CD4-positive, alpha-beta T cell treated with Interleukin-2 at 100 ng/mL for 4 hours (primary cell): ENCODE results near the gene PPIP5K1.

Source experiments
- DNase-seq: peaks from one replicate; pipeline ENCODE4 v3.0.0-alpha.2; 2020; ENCODE audit warnings: low spot score

The PPIP5K1 gene

DNA sequence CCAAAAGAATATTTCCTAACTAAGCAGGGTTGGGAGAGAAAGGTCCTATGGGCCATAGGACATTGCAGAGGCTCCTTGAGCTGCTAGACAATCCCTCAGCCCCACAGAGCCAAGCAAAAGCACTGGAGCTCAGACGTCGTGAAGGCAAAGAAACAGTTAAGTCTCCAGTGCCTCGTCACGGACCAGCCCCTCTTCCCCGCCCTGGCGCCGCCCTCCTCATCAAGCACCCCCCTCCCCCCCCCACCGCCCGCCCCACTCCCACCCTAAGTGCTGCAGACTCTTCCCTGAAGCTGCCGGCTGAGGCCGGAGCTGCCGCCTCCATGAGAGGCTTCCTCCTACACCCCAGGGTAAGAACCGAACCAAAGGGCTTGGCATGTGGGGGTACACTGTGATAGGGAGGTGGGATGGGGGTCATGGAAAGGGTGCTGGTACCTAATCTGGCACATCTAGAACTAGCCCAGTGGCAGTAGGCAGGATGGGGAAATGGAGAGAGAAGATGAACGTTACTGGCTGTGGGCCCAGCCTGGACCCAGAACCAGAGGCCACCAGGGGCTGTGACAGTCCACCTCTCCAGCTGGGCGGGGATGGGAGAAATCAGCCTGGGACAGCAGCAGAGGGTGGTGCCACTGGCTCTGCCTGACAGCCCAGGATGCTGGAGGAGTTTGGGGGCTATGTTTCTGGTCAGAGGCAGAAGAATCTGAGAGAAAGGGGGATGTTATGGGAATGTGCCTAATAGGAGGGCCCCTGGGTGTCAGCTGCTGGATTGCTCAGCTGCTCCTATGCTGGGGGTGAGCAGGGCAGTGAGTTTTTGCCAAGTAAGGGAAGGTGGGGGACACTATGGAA is 72.4 kb downstream of the PPIP5K1 start, which contains the start of gene MAP1A:
MAP1A (plus strand) TSS at position 255 of the 843 bp plus-strand sequence. CDS start 3,866 bp downstream, outside the sequence.
- no peak for DNase-seq

DNA sequence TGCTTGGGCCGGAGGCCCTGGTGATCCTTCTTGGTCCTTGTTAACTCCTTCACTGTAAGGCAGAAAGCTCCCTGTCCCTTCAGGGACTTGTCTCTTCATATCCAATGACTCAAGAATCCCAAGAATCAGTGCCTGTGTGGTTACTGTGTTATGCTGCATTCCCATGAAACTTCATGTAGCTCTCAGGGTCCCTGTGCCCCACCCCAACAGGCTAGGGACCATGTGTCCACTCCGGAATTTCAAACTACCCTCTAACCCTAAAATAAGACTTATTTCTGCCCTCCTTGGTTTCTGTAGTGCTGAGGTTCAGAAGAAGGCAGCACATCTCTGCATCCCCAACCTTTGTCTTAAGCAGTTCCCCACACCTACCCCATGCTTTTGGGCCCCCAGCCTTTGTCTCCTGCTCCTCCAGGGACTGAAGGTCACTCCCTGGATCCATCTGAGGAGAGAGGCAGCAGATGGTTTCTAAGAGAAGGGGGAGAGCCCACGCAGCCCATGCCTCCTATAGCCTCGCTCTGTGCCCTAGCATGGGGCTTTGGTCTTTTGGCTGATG is 73.1 kb downstream of the PPIP5K1 start:
- no peak for DNase-seq

DNA sequence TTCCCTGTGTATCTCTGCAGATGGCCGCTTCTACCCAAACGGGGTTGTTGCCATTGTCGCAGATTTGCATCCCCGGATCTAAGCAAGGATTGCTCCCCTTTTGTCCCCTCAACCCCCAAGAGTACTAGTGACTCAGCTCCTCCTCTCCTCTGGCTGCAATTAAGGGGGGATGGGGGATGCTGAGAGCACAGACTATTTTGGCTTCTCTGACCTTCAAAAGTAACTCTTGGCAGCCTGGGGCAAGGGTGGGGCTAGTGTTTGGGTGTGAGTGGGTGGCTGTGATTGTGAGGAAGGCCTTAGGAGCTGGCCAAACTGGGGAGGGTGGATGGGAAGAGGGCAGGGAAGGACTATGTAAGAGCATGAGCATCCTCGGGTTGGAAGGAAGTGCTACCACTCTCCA is 73.8 kb downstream of the PPIP5K1 start:
- no peak for DNase-seq

DNA sequence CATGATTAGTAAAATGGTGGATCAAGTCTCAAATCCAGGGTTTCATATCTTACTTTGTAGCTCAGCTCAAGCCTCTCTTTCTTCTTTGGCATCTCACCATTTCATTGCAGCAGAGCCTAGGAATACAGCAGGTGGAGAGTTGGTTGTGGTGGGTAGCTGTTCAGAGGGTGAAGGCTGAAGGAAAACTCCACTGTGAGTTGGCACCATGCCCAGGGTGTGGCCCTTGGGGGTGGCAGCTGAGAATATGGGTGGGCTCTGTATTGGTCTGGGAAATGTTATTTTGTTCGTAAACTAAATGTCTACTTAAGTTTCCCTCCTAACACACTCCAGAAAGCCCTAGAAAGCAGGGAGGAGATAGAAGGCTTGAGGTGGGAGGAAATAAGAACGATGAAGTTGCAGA is 74.3 kb downstream of the PPIP5K1 start:
- no peak for DNase-seq

DNA sequence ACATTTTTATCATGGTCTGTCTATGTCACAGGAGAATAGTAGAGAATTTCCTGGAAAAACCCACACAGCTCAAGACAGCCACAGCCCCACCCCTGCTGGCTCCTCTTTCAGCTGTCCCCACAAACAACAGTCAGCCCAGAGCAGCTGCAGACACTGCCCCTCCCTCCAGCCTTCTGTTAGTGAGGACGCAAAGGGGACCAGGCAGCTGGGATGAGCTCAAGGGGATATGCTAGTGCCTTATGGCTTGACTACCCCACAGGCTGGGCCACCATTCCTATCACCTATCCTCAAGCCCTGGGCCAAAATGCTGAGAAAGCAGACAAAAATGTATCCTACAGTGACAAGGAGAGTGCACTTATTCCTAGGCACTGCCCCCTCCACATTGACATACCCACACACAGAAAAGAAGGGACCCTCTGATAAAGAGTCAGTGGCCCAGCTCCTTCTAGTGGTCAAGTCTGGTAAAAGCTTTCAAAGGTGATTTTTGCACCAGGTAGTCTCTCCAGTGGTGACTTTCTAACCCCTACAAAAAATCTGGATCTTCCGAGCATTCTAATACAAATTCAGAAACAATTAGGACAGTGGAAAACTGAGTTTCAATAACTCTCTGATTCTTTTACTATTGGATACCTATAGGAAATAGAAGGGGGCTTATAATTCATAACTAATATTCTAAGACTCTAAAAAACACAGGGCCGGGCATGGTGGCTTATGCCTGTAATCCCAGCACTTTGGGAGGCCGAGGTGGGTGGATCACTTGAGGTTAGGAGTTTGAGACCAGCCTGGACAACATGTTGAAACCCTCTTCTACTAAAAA is 75.6 kb downstream of the PPIP5K1 start:
- DNase-seq, result peak; percentile 55

DNA sequence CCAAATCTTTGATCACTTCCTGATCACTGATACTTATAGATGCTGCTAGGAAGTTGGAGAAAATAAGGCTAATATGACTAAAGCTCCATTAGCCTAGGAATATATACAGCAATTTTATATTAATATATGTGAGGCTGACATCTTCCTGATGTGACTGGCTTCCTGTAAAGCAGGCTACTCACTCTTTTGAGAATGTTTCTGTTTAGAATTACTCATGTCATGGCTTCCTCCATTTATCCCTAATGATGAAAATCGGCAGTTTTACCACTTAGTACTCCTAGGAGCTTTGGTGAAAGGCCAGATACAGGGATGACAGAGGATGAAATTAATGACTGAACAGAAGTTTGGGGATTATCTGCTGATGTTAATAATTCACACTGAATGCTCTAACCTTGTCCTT is 76.5 kb downstream of the PPIP5K1 start:
- DNase-seq, result no peak

DNA sequence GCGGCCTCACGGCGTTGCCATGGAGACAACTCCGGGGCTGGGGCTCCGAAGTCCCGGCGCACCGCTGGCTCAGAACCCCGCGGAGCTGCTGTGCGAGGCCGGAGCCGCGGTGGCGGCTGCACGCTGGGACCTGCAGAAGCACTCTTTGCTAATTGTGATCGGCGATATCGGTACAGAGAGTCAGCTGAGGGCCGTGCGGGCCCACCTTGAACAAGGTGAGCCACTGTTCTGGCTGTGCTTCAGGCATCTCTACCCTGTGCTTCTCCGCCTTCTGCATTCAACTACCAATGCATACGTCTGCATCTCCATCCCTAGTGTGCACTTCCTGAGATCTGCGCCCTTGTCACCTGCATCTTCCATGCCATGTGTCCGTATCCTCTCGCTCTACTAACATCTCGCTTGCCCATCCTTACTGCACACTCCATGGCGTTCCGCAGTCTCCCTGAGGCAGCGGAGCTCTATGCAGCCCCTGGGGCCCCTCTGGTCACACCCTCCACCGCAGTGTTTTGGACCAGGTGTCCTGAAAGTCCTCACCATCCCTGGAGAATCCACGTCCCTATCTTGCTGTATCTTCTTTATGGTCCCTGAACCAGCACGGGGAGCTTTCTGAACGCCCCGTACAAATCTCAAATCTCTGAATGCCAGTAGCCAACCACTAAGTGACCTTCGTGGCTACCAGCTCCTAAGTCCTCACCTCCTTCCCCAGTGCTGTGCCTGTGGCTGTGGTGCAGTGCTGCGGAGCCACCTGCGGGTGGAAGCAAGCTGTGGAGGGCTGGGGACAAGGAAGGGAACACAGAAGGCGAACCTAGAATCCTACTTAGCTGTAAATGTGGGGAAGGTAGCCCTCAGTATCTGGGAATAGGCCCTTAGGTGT is 78.8 kb downstream of the PPIP5K1 start:
- no peak for DNase-seq

DNA sequence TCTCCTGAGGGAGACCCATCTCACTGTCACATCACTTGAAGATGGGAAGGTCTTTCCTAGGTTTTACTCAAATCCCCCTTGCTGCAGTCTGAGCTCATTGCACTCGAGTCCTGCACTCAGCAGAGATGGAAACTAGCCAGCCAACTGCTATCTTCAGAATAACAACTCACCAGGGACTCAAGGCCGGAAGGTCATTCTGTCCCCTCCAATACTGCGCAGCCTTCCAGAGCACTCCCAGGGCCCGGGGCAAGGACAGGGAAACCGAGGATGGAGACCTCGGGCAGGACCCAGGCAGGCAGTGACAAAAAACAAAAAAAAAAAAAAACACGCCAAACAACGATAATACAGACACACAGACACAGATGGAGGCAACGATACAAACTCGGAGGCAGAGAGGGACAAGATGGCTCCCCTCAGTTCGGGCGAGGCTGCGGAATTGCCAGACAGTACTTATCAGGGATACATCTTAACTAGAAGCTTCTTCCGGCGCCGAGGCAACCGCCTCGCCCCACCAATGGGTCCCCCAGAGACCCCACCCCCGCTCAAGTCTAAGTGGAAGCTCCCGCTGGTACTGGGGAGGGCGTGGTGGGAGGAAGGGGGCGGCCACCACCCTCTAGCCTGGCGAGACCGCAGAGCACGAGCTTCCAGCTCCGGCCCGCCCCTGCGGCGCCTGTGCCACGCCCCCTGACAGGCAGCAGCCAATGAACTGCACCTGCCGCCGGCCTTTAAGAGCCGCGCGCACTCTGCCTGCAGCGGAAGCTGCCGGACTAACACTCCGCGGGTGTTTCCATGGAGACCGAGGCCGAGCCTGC is 79.6 kb downstream of the PPIP5K1 start:
- DNase-seq, result peak; percentile 99

DNA sequence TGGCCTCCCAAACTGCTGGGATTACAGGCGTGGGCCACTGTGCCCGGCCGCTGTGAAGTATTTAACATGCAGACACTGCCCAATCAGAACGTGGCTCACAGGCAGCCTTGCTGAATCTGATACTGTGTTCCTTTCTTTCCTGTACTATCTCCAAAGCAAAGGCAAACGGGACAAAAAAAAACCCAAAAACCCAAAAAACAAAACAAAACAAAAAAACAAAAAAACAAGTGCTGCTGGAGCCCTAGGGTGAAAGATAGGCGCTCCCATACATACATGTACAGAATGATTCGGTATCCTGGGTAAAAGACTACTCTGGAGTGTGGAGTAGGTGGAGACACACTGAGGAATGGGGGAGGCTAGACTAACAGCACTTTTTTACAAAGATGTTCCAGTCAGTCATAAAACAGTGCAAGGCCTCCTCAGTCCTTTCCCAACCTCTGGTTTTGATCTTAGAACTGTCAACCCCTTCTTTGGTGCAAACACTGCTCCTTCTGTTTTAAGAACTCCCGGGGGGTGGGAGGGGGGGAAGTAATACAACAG is 80.3 kb downstream of the PPIP5K1 start:
- no peak for DNase-seq

DNA sequence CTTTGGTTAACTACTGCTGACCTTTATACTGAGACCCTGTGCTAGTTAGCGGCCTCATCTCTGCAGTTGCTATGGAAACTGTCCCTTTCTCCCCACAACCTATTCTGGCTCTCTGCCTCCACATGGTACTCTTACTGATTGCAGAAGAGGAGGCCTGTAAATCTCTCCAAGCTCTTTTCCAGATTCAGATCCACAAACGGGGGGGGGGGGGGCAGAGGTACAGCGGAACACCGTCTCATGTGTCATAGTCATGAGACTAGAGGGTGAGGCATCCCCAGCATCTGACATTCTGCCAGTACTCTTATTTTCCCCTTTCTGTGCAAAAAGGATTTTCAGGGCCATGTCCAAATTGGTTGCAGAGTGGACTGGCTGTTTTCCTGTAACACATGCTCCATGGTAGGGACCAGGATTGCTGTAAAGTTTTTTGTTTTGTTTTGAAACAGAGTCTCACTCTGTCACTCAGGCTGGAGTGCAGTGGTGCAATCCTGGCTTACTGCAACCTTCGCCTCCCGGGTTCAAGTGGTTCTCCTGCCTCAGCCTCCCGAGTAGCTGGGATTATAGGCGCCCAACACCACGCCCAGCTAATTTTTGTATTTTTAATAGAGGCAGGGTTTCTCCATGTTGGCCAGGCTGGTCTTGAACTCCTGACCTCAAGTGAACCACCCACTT is 80.9 kb downstream of the PPIP5K1 start:
- DNase-seq, result no peak

DNA sequence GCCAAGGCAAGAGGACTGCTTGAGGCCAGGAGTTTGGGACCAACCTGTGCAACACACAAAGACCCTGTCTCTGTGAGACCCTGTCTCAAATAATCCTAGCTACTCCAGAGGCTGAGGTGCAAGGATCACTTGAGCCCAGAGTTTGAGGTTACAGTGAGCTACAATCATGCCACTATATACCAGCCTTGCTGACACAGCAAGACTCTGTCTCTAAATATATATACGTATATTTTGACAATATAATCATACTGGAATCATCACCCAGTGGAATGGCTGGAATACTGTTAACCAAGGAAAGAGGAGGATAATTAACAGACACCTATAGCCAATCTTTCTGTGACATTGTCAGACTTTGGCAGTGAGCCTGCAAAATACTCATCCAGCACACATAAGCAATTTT is 81.6 kb downstream of the PPIP5K1 start:
- no peak for DNase-seq

DNA sequence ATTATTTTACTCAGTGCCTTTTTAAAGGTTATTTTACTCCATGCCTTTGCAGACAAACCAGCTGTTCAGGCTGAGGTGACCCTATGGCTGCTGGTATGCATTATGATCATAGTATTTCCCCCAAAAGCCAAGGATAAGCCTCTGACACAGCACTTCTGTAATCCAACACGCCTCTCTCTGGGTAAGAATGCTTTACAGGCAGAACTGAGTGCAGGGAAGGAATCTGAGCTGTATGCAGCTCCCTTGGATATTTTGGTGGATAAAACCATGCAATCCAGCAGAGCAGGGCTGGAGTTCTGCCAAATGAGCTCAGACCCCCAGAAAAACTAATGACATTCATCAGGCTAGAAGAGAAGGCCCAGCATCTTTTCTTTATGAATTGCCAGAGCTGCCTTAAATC is 84.3 kb downstream of the PPIP5K1 start:
- no peak for DNase-seq

DNA sequence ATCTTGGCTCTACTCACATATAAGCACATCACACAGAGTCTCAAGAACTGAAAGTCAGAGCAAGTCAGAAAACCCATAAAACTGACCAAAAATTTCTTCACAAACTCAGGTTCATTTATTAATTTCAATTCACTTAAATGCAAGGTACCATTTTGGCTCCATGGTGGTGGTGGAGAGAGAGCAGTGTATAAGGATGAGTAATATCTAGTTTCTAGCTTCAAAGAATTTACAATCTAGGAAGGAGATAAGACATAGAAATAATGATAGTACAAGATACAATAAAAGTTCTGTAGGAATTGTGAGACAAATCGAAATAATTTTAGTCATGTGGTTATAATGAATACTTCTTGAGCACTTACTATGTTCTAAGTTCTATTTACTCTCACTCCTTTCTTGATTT is 90.4 kb downstream of the PPIP5K1 start:
- no peak for DNase-seq

DNA sequence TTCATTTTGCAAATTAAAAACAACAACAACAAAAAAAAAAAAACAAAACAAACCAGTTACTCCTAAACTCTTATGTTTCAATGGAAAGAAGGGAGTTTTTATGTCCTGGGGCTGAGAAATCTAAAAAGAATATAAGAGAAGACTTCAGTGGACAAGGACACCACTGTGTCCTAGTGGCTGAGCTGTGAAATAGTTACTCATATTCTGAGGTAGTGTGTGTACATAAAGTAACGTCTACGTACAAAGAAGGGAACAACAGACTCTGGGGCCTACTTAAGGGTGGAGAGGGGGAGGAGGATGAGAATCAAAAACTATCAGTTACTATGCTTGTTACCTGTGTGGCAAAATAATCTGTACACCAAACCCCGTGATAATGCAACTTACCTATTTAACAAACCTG is 91.0 kb downstream of the PPIP5K1 start:
- no peak for DNase-seq

DNA sequence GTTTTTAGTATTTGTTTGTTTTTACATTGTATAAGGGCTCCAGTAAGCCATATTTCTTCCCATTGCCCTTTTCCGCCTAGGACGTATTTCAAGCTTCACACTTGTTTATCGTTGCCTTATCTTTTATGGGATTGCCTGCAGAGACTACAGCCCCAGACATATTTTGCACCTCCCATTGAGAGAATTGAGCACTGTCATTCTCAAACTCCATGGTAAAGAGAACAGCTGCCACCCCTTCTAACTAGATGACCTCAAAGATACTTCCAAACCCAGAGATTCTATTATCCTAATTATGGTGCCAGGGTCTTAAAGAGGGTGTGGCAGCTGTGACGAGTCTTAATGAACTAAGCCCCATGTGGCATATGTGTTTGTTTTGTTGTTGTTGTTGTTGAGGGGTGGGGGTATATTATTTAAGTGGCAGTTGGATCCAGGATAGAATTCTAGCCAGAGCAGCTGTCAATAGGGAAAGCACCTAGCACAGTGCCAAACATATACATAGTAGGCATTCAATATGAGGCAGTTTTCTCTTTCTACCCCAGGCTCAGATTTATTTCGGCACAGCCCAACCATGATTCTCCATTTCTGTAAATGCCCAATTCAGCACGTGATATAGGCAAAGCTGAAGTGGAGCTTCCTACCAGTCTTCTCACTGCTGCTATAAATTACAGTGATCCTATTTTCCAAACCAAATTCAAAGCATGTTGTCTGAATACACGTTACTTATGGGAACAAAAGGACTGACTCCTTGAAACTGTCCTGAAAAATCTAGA is 96.1 kb downstream of the PPIP5K1 start:
- no peak for DNase-seq

DNA sequence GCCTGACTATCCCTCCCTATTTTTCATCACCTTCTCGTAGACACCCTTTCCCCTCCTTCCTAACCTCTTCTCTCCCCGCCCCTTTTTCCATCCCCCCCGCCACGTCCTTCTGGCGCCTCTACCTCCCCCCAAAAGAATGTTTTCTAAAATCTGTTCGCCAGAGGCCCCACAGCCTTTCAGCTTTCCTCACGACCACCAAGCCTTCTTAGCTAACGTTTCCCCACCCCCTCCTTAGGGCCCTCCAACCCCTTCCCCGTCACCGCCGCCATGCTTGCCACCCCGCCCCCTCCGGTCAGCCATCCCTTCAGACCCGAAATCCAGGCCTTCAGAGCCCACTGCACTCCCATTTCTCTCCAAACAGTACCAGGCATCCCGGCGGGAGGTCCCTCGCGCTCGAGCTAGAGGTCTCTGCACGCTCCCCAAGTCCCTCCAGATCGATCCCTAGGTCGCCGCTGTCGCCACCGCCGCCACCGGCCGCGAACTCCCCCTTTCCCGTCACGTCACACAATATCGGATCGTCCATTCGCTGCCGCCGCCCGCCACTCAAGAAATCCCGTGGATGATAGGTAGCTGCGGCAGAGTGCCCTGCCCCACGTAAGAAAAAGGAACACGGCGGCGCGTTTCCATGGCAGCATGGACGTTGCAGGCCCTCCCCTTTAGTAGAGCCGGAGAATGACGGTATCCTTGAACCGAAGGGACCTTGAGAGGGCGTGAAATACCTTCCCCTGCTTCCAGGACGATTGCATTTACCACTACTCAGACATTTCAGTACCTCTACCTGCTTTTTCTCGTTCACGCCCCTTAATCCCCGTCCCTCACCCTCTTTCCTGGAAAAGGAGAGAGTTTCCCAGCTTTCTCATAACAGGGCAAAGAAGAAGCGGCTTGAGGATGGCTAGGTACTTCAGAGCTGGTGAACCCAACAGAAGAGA is 97.1 kb downstream of the PPIP5K1 start, which contains the start of gene TP53BP1:
TP53BP1 (minus strand) TSS at position 484 of the 929 bp plus-strand sequence; CDS start at position 371, 113 bp downstream.
- DNase-seq, result peak; percentile 95

DNA sequence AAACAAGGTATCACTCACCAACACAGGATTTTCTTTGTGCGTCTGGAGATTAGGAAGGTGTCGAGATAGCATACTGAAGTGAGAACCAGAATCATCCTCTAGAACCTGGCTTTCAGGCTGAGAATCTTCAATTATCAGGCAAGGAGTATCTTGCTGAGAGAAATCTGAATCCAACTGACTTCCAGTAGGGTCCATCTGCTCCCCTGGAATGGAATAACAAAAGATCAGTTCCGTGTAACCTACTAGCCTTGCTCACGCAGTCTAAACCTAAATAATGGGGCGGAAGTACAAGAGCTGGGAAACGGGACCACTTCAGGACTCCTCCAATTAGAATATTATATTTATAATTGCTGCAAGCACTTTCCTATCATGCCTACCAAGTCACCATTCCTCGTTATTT is 97.7 kb downstream of the PPIP5K1 start:
- DNase-seq, result no peak

DNA sequence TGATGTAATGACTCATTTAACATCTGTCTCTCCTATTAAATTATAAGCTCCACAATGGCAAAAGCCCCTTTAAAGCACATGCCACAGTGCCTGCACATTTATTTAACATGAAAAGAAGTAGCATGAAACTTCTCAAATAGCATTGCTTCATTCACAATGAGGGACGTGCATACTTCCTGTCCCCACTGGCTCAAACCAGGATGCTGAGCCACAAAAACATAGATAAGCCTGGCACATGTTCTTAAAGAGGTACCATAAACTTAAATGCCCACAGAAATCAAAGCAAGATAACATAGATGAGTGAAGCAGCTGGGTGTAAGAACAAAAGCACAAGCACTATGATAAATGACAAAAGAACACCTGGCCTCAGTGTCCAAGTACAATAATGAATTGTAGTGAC is 100.8 kb downstream of the PPIP5K1 start:
- DNase-seq, result no peak
